Body of pancreas (tissue), 4 donors: Measurements from ENCODE around the gene SEMA3G. TPM values are rescaled to one million over a fixed set of nuclear protein-coding genes. Genes with fewer than 3 reads are reported as not detected.

Source experiments
- ATAC-seq: fragments of 150-250 bp; one replicate; pipeline ENCODE4 v1.9.1; 2016
- DNase-seq, 4 donors: peaks; one replicate each; pipeline ENCODE4 v3.0.0-alpha.2; 2019
- H3K27ac ChIP-seq, 4 donors: fragments of 200-600 bp; sonication (generic); 1 replicate in 3 of 4; 2 replicates in 1 of 4; pipeline versions ENCODE4 v1.5.1 to v1.6.1; 2016 to 2019; ENCODE audit warnings: mild to moderate bottlenecking in 1 of 4, mixed read lengths in 1 of 4, moderate library complexity in 1 of 4
- H3K27me3 ChIP-seq, 2 donors: fragments of 200-600 bp; sonication (generic); one replicate each; pipeline ENCODE4 v1.6.0; 2016; ENCODE audit warnings: mild to moderate bottlenecking in 1 of 2
- H3K36me3 ChIP-seq, 2 donors: fragments of 200-600 bp; sonication (generic); replicated peaks in 1 of 2; 2 replicates each; pipeline ENCODE4 v1.5.1; 2016; ENCODE audit warnings: low read depth in 2 of 2; ENCODE audit not compliant: insufficient read depth in 1 of 2
- H3K4me1 ChIP-seq: fragments of 200-600 bp; sonication (generic); one replicate; pipeline ENCODE4 v1.6.0; 2016
- H3K4me3 ChIP-seq, 2 donors: fragments of 200-600 bp; sonication (generic); 1 replicate in 1 of 2; 2 replicates in 1 of 2; pipeline ENCODE4 v1.5.1; 2016 to 2019
- H3K9me3 ChIP-seq, 3 donors: fragments of 200-600 bp; sonication (generic); 1 replicate in 2 of 3; 2 replicates in 1 of 3; pipeline ENCODE4 v1.5.1; 2016
- POLR2A ChIP-seq, 3 donors: fragments of 450-650 bp; IDR thresholded peaks; one replicate each; pipeline ENCODE4 v1.6.1; 2016; ENCODE audit warnings: antibody characterized with exemption in 3 of 3, mild to moderate bottlenecking in 2 of 3
- WGBS, 2 donors: methylation state at CpG; one replicate each; pipeline ENCODE4 v1.1.5; 2017; 5-methylcytosine and 5-hydroxymethylcytosine counted together
- intact Hi-C: fragments of 100-400 bp; cut with DNase I; formaldehyde crosslinking; loops from one replicate; pipeline ENCODE4 v1.15.1; 2023
- total RNA-seq, 2 donors: library from RNA; depleted of rRNA; stranded (reverse); fragments of >200 nt; gene quantifications; one replicate each; pipeline ENCODE4 v1.1.0, GENCODE V29; 2016
- TF ChIP-seq, protein P1 (sequence below), 7 experiments: fragments of 450-650 bp in 4 of 7; fragments of 200-600 bp in 3 of 7; sonication (generic) in 3 of 7; IDR thresholded peaks; one replicate each; pipeline ENCODE4 v1.5.1; 2016 to 2019; ENCODE audit warnings: antibody characterized with exemption in 7 of 7

Gene SEMA3G
- total RNA-seq, result 10 to 100 TPM in 1 of 2 donors, 1 to 10 TPM in 1; 3.9 to 13.2 TPM

DNA sequence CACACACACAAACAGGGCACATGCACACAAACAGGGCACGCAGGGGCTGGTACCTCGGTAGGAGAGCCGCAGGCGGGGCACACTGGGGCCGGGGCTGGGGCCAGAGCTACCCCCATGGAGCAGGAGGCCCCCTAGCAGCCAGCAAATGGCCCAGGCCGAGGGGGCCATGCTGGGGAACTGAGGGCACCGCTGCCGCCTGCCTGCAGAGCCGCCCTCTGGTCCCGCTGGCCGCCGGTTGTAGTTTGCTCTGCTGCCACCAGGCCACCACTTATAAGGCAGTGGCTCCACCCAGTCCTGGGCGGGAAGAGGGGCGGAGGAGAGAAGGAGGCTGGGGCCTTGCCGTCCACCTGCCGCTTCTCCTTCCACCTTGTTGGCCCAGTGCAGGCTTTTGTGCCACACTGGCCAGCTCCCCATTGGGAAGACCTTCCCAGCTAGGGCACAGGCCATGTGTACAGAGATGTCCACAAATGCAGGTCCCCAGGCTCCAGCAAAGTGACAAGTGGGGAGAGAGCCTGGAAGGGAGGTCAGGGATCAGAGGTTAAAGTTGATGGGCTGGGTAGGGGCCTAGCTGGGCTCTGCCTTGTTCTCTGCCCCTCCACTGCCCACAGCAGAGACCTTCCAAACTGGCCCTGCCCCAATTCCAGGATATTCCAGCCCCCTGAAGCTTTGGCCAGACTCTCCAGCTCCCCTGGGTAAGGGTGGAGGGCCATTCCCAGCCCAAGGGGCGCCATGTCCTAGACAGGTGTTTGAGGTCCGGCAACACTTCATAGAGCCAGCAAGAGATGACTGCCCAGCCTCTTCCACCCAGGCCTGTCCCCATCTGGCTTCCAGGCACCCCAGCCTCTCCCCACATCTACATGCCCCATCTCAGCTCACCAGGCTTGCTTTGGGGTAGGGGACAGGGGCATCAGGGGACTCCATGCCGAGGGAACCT is at the start of gene SEMA3G:
SEMA3G (minus strand) TSS at position 244 of the 934 bp plus-strand sequence; CDS start at position 168, 76 bp downstream.
- intact Hi-C loops, result no loop called here
- whole genome bisulfite sequencing, 2 donors, result 16 to 86% methylated on average over 1 to 19 of the region's 19 CpGs
- Histone ChIP-seq H3K27me3 (no peaks in the 10 kb centered on the region), H3K9me3 (no peaks in the 10 kb centered on the region), H3K4me1 (peaks cover 14% of the 10 kb centered on the region), H3K36me3 (no peaks in the 10 kb centered on the region), H3K4me3 (no peak within 1 kb of the TSS), H3K27ac (no peak within 1 kb of the TSS)
- ATAC-seq (peak; percentile 95), DNase-seq (peak; percentile 88 to 94 (median 92))
- TF ChIP-seq POLR2A (IDR thresholded peaks at IDR 0.05), result peak in 2 of 3 donors; percentile 52
- TF ChIP-seq, protein P1, sequence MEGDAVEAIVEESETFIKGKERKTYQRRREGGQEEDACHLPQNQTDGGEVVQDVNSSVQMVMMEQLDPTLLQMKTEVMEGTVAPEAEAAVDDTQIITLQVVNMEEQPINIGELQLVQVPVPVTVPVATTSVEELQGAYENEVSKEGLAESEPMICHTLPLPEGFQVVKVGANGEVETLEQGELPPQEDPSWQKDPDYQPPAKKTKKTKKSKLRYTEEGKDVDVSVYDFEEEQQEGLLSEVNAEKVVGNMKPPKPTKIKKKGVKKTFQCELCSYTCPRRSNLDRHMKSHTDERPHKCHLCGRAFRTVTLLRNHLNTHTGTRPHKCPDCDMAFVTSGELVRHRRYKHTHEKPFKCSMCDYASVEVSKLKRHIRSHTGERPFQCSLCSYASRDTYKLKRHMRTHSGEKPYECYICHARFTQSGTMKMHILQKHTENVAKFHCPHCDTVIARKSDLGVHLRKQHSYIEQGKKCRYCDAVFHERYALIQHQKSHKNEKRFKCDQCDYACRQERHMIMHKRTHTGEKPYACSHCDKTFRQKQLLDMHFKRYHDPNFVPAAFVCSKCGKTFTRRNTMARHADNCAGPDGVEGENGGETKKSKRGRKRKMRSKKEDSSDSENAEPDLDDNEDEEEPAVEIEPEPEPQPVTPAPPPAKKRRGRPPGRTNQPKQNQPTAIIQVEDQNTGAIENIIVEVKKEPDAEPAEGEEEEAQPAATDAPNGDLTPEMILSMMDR (IDR thresholded peaks at IDR 0.05), result peak; percentile 57 to 86 (median 82)

DNA sequence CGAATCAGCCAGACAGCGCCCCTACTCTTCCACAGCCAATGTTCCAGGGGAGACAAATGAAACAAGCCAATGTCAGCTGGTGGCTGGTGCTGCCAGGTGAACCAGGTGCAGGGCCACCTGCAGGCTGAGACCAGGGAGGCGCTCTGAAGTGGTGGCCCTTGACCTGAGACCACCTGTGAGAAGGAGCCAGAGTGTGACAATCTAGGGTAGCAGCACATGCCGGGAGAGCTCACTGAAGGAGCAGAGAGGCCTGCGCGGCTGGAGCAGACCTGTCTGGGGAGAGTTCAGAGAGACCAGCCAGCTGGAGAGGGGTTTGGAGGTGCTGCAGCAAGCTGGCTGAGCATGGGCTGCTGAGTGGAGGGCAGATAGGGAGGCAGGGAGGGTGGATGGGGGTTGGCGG is 49.5 kb upstream of the SEMA3G start:
- Histone ChIP-seq H3K27ac (peak overlapping the region in 1 of 4 donors; percentile 67), H3K9me3 (no peaks in the 10 kb centered on the region), H3K27me3 (no peaks in the 10 kb centered on the region), H3K4me3 (no peak overlapping the region), H3K36me3 (peaks cover 0 to 20% of the 10 kb centered on the region in 2 donors), H3K4me1 (peaks cover 4% of the 10 kb centered on the region)
- intact Hi-C loops, result no loop called here
- no peak for TF ChIP-seq POLR2A (IDR thresholded peaks at IDR 0.05)
- TF ChIP-seq, protein P1 (IDR thresholded peaks at IDR 0.05), result no peak
- ATAC-seq (no peak), DNase-seq (no peak)
- WGBS, 2 donors, result 80 to 89% methylated on average over 7 of the region's 7 CpGs

DNA sequence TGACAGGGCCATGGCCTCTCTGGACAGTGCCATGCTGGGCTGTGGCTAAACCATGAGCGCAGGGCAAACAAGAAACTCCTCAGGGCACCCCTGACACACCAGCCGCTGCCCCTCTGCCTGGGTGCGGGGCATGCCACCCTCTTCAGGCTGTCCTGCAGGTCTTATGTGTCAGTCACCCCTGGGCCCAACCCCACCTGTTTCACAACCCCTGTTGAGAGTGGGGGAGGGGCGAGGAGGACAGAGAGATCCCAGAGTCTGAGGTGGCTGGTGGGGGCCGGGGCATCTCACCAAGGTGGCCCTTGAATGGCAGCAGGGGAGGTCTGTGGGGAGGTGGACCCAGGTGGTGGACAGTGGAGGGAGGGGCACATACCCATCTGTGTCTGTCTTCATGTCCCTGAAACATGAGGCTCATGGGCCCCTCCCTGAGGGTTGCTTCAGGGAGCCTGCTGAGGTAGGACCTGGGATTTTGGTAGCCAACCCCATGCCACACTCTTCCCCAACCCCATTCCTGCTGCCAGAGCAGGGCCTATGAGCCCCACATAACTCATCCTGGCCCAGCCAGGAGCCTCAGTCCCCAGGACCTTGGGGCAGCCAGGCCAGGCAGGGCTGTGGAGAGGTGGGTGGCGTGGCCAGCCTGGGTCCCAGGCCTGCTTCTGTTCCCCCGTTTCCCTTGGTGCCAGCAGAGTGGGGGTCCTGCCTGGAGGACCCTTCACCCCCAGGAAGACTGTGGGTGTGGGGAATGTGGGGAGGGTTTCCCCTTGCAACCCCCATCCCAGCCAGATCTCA is 48.5 kb upstream of the SEMA3G start:
- DNase-seq (no peak), ATAC-seq (no peak)
- 89 to 93% methylated on average over 5 to 7 of the region's 7 CpGs for WGBS, 2 donors
- intact Hi-C loops, result no loop called here
- Histone ChIP-seq H3K4me1 (peaks cover 4% of the 10 kb centered on the region), H3K27ac (no peak overlapping the region), H3K27me3 (no peaks in the 10 kb centered on the region), H3K36me3 (peaks cover 0 to 20% of the 10 kb centered on the region in 2 donors), H3K9me3 (no peaks in the 10 kb centered on the region), H3K4me3 (no peak overlapping the region)
- TF ChIP-seq POLR2A (IDR thresholded peaks at IDR 0.05), result no peak
- TF ChIP-seq, protein P1 (IDR thresholded peaks at IDR 0.05), result no peak

DNA sequence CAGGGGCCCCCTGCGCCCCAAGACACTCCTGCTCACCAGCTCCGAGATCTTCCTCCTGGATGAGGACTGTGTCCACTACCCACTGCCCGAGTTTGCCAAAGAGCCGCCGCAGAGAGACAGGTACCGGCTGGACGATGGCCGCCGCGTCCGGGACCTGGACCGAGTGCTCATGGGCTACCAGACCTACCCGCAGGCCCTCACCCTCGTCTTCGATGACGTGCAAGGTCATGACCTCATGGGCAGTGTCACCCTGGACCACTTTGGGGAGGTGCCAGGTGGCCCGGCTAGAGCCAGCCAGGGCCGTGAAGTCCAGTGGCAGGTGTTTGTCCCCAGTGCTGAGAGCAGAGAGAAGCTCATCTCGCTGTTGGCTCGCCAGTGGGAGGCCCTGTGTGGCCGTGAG is 47.2 kb upstream of the SEMA3G start:
- 96 to 97% methylated on average over 16 to 21 of the region's 21 CpGs for WGBS, 2 donors
- DNase-seq, result no peak
- H3K36me3 ChIP-seq, result peaks cover 0 to 25% of the 10 kb centered on the region in 2 donors

More for the DNA sequence above, 47.2 kb upstream of the SEMA3G start:
- intact Hi-C loops, result no loop called here
- no peaks in the 10 kb centered on the region for H3K9me3 ChIP-seq
- H3K4me3 ChIP-seq, result no peak overlapping the region
- ATAC-seq, result no peak
- TF ChIP-seq POLR2A (IDR thresholded peaks at IDR 0.05), result no peak
- TF ChIP-seq, protein P1 (IDR thresholded peaks at IDR 0.05), result no peak
- H3K4me1 ChIP-seq, result peaks cover 4% of the 10 kb centered on the region
- H3K27ac ChIP-seq, result no peak overlapping the region
- no peaks in the 10 kb centered on the region for H3K27me3 ChIP-seq
